ENCODE data around the gene FREM1.
"Not testable (repeated sequence)": the region's sequence is repeated elsewhere in the genome, so short reads cannot be mapped to it uniquely, and the experiment has no call there.

The FREM1 gene

GRCh38 chr9:14909961-14910805 is at the start of gene FREM1:
Gene FREM1, minus strand, starts transcription at chr9:14910428. Its CDS starts 41,451 bp downstream, at chr9:14868977.
- DNase-seq, result peak in 1 of 2 donors; percentile 9

GRCh38 chr9:14958989-14959388 is 48.8 kb upstream of the FREM1 start:
- DNase-seq, result no peak

- no peak for DNase-seq
These were observed 46.9 kb upstream of the FREM1 start for GRCh38 chr9:14957109-14957508.

- no peak for DNase-seq
These were observed 46.0 kb upstream of the FREM1 start for GRCh38 chr9:14956208-14956607.

- DNase-seq, result no peak
These were observed 35.1 kb upstream of the FREM1 start for GRCh38 chr9:14945351-14945750.

GRCh38 chr9:14941501-14942405 is 31.5 kb upstream of the FREM1 start:
- DNase-seq, result no peak

- no peak for DNase-seq
These were observed 29.1 kb upstream of the FREM1 start for GRCh38 chr9:14939378-14939777.

GRCh38 chr9:14937216-14937615 is 27.0 kb upstream of the FREM1 start:
- DNase-seq, result no peak

- DNase-seq, result no peak
These were observed 26.3 kb upstream of the FREM1 start for GRCh38 chr9:14936491-14936890.

GRCh38 chr9:14935964-14936363 is 25.7 kb upstream of the FREM1 start:
- DNase-seq, result no peak

GRCh38 chr9:14935106-14935751 is 25.0 kb upstream of the FREM1 start:
- no peak for DNase-seq

GRCh38 chr9:14932641-14933040 is 22.4 kb upstream of the FREM1 start:
- DNase-seq, result no peak

GRCh38 chr9:14932231-14932630 is 22.0 kb upstream of the FREM1 start:
- DNase-seq, result no peak

- DNase-seq, result no peak
These were observed 16.9 kb upstream of the FREM1 start for GRCh38 chr9:14926941-14927624.

GRCh38 chr9:14924230-14925219 is 14.3 kb upstream of the FREM1 start:
- DNase-seq, result no peak

GRCh38 chr9:14923701-14924100 is 13.5 kb upstream of the FREM1 start:
- DNase-seq, result no peak

GRCh38 chr9:14920805-14921204 is 10.6 kb upstream of the FREM1 start:
- not testable (repeated sequence) for DNase-seq

- DNase-seq, result no peak
These were observed 3.1 kb upstream of the FREM1 start for GRCh38 chr9:14913366-14913765.

- no peak for DNase-seq
These were observed 2.6 kb upstream of the FREM1 start for GRCh38 chr9:14912859-14913258.

- DNase-seq, result no peak
These were observed 818 bp upstream of the FREM1 start for GRCh38 chr9:14911046-14911445.

GRCh38 chr9:14909601-14909960 is 647 bp downstream of the FREM1 start:
- no peak for DNase-seq

All from hippocampal formation (tissue), 2 donors.